GM11168 (cell line): ENCODE results near the gene BDH1.

Experiments
- in situ Hi-C: fragments of 300-500 bp; cut with MboI; formaldehyde crosslinking; loops from one replicate; pipeline ENCODE4 v1.12.0; 2022; ENCODE audit warnings: low sequenced_read_pairs; ENCODE audit not compliant: unreplicated experiment

The BDH1 gene

GRCh38 chr3:197468167-197468566 is 87.6 kb downstream of the BDH1 start:
- in situ Hi-C loops = no loop called here

- in situ Hi-C loops = no loop called here
Observed at GRCh38 chr3:197466586-197467399, 89.0 kb downstream of the BDH1 start.

- in situ Hi-C loops = no loop called here
Observed at GRCh38 chr3:197465996-197466549, 89.7 kb downstream of the BDH1 start.

- in situ Hi-C loops = no loop called here
Observed at GRCh38 chr3:197465197-197465995, 90.4 kb downstream of the BDH1 start.

- in situ Hi-C loops = no loop called here
Observed at GRCh38 chr3:197464794-197465193, 91.0 kb downstream of the BDH1 start.

- in situ Hi-C loops = no loop called here
Observed at GRCh38 chr3:197463279-197463678, 92.5 kb downstream of the BDH1 start.

GRCh38 chr3:197462808-197463207 is 93.0 kb downstream of the BDH1 start:
- in situ Hi-C loops = no loop called here

GRCh38 chr3:197460639-197461038 is 95.1 kb downstream of the BDH1 start:
- in situ Hi-C loops = no loop called here

- in situ Hi-C loops = no loop called here
Observed at GRCh38 chr3:197460002-197460401, 95.8 kb downstream of the BDH1 start.
